Loucy (cell line): ENCODE results near the gene MACIR.

Source experiments
- H2AFZ ChIP-seq: fragments of 200-600 bp; sonication (generic); 2 replicates; pipeline ENCODE4 v1.6.0; 2016; ENCODE audit warnings: antibody characterized with exemption, mild to moderate bottlenecking, low read length, moderate library complexity
- H3F3A ChIP-seq: fragments of 200-600 bp; 2 replicates; pipeline ENCODE4 v1.6.0; 2016; ENCODE audit warnings: antibody characterized with exemption, low read depth, mild to moderate bottlenecking
- H3K27me3 ChIP-seq: fragments of 200-600 bp; sonication (generic); 2 replicates; pipeline ENCODE4 v1.6.1; 2014; ENCODE audit warnings: low read length, mild to moderate bottlenecking; ENCODE audit not compliant: insufficient read depth, poor library complexity, severe bottlenecking
- H3K36me3 ChIP-seq: fragments of 200-600 bp; sonication (generic); 2 replicates; pipeline ENCODE4 v1.6.1; 2016; ENCODE audit warnings: low read length; ENCODE audit not compliant: insufficient read depth
- H3K4me1 ChIP-seq: fragments of 200-600 bp; sonication (generic); 2 replicates; pipeline ENCODE4 v1.5.1; 2014; ENCODE audit warnings: low read length, mild to moderate bottlenecking; ENCODE audit not compliant: insufficient read depth, poor library complexity, severe bottlenecking
- H3K4me2 ChIP-seq: fragments of 200-600 bp; sonication (generic); 2 replicates; pipeline ENCODE4 v1.6.0; 2014; ENCODE audit warnings: antibody characterized with exemption, low read length, low read depth, mild to moderate bottlenecking; ENCODE audit not compliant: poor library complexity, severe bottlenecking
- H3K4me3 ChIP-seq: fragments of 200-600 bp; sonication (generic); 2 replicates; pipeline ENCODE4 v1.5.1; 2014; ENCODE audit warnings: low read length, mild to moderate bottlenecking, mixed read lengths; ENCODE audit not compliant: poor library complexity, severe bottlenecking
- H3K79me2 ChIP-seq: fragments of 200-600 bp; sonication (generic); 2 replicates; pipeline ENCODE4 v1.6.1; 2014; ENCODE audit warnings: low read length; ENCODE audit not compliant: insufficient read depth
- H3K9ac ChIP-seq: fragments of 200-600 bp; sonication (generic); 2 replicates; pipeline ENCODE4 v1.6.0; 2014; ENCODE audit warnings: mild to moderate bottlenecking, low read depth, low read length, moderate library complexity; ENCODE audit not compliant: poor library complexity, severe bottlenecking
- H3K9me2 ChIP-seq: fragments of 200-600 bp; sonication (generic); replicated peaks from 2 replicates; pipeline ENCODE4 v1.6.1; 2016; ENCODE audit warnings: low read depth, low read length, mixed read lengths
- H3K9me3 ChIP-seq: fragments of 200-600 bp; sonication (generic); 2 replicates; pipeline ENCODE4 v1.6.1; 2014; ENCODE audit warnings: mild to moderate bottlenecking, antibody characterized with exemption, low read length, low read depth; ENCODE audit not compliant: insufficient read depth
- H4K20me1 ChIP-seq: fragments of 200-600 bp; sonication (generic); 2 replicates; pipeline ENCODE4 v1.6.0; 2014; ENCODE audit warnings: antibody characterized with exemption, low read length, mild to moderate bottlenecking; ENCODE audit not compliant: insufficient read depth, poor library complexity, severe bottlenecking
- EZH2phosphoT487 ChIP-seq: fragments of 200-600 bp; IDR thresholded peaks from 2 replicates; pipeline ENCODE4 v1.6.1; 2018; ENCODE audit warnings: antibody characterized with exemption, mild to moderate bottlenecking, moderate library complexity, borderline replicate concordance
- TF ChIP-seq, protein P1 (sequence below): fragments of 200-600 bp; sonication (generic); conservative IDR thresholded peaks from 2 replicates; pipeline ENCODE4 v1.5.1; 2014; ENCODE audit warnings: mild to moderate bottlenecking, antibody characterized with exemption, low read length

MACIR gene

DNA sequence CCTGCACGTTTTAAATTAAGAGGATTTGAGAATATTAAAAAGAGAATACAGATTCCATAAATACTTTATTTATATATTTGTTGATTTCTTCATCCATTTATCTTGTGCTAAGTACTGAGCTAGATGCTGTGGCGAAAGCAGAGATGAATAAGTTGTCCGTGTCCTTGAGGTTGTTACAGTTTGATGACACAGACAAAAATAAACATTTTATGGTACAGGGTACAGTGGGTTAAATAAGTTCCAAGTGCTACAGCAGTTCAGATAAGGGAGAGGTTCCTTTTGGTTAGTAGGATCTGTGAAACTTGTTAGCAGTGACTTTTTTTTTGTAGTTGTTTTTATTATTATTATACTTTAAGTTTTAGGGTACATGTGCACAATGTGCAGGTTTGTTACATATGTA, 50.2 kb downstream of the MACIR start:
- Histone ChIP-seq H3K4me2 (no peak overlapping the region), H4K20me1 (no peaks in the 10 kb centered on the region), H3K9me3 (no peaks in the 10 kb centered on the region), H3K4me1 (no peaks in the 10 kb centered on the region), H3K9ac (no peak overlapping the region), H3K9me2 (no peaks in the 10 kb centered on the region), H3F3A (no peaks in the 10 kb centered on the region), H3K36me3 (no peaks in the 10 kb centered on the region), H3K4me3 (no peak overlapping the region), H3K27me3 (no peaks in the 10 kb centered on the region), H3K79me2 (no peaks in the 10 kb centered on the region), H2AFZ (no peak overlapping the region)
- no peak for TF ChIP-seq EZH2phosphoT487
- TF ChIP-seq, protein P1, sequence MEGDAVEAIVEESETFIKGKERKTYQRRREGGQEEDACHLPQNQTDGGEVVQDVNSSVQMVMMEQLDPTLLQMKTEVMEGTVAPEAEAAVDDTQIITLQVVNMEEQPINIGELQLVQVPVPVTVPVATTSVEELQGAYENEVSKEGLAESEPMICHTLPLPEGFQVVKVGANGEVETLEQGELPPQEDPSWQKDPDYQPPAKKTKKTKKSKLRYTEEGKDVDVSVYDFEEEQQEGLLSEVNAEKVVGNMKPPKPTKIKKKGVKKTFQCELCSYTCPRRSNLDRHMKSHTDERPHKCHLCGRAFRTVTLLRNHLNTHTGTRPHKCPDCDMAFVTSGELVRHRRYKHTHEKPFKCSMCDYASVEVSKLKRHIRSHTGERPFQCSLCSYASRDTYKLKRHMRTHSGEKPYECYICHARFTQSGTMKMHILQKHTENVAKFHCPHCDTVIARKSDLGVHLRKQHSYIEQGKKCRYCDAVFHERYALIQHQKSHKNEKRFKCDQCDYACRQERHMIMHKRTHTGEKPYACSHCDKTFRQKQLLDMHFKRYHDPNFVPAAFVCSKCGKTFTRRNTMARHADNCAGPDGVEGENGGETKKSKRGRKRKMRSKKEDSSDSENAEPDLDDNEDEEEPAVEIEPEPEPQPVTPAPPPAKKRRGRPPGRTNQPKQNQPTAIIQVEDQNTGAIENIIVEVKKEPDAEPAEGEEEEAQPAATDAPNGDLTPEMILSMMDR: no peak

DNA sequence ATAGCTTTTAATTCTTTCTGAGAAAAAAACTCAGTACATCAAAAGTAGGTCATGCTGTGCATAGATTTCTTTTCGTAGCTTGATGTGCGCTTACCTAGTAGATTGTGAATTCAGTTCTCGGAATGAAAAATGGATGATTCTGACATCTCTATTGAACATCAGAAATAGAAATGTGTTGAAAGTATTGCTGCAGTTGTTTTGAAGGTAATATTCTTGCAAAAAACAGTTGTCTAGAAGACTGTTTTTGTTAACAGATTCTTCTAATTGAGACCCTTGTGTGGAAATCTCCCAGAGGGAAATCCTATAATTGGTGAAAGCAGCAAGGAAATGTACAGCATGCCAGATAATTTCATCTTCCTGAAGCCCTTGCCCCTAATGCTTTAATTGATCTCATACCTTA, 54.5 kb downstream of the MACIR start:
- TF ChIP-seq, protein P1: no peak
- TF ChIP-seq EZH2phosphoT487: no peak
- Histone ChIP-seq H3F3A (no peaks in the 10 kb centered on the region), H3K4me2 (no peak overlapping the region), H3K79me2 (no peaks in the 10 kb centered on the region), H3K4me3 (no peak overlapping the region), H3K4me1 (no peaks in the 10 kb centered on the region), H3K36me3 (no peaks in the 10 kb centered on the region), H2AFZ (no peak overlapping the region), H3K9me3 (no peaks in the 10 kb centered on the region), H3K27me3 (no peaks in the 10 kb centered on the region), H3K9me2 (no peaks in the 10 kb centered on the region), H3K9ac (no peak overlapping the region), H4K20me1 (no peaks in the 10 kb centered on the region)

DNA sequence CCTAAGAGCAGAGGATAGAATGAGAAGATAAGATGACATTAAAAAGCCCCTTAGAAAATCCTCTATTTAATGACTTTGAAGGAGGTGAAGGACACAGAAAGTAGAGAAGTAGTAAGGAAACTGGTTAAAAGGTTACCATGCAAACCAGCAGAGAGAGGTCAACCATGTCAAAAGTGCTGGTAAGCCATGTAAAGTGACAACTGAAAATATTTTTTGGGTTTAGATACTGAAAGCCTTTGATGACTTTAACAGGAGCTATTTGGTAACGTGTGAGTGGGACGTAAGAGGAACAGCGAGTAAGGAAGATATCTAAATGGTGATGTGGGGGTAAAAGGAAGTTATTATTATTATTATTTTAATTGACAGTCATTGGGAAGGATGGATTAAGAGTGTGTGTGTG, 56.9 kb downstream of the MACIR start:
- Histone ChIP-seq H3K36me3 (no peaks in the 10 kb centered on the region), H3K4me3 (no peak overlapping the region)

More for the DNA sequence above, 56.9 kb downstream of the MACIR start:
- TF ChIP-seq EZH2phosphoT487: no peak
- TF ChIP-seq, protein P1: no peak
- H3K9me2 ChIP-seq: no peaks in the 10 kb centered on the region
- H3K4me2 ChIP-seq: no peak overlapping the region
- no peaks in the 10 kb centered on the region for H3K9me3 ChIP-seq
- no peak overlapping the region for H2AFZ ChIP-seq
- no peaks in the 10 kb centered on the region for H3K27me3 ChIP-seq
- no peaks in the 10 kb centered on the region for H3K79me2 ChIP-seq
- no peaks in the 10 kb centered on the region for H3F3A ChIP-seq
- no peaks in the 10 kb centered on the region for H4K20me1 ChIP-seq
- no peaks in the 10 kb centered on the region for H3K4me1 ChIP-seq
- H3K9ac ChIP-seq: no peak overlapping the region
